HepG2 (cell line): ENCODE data around the gene MFAP3L. TPM values are rescaled to one million over a fixed set of nuclear protein-coding genes. Genes with fewer than 3 reads are reported as not detected.

ENCODE experiments used
- AGO1 ChIP-seq: fragments of 200-400 bp; formaldehyde crosslinking; IDR thresholded peaks from 2 replicates; pipeline ENCODE4 v1.6.1; 2017; ENCODE audit warnings: mild to moderate bottlenecking, low read depth, low read length, moderate library complexity; ENCODE audit not compliant: poor library complexity, severe bottlenecking
- ASH2L ChIP-seq: fragments of 300-600, 200-600 bp; sonication (generic); IDR thresholded peaks from 2 replicates; pipeline ENCODE4 v1.7.0; 2017; ENCODE audit warnings: low read depth, mild to moderate bottlenecking, moderate library complexity, mixed read lengths, low read length; ENCODE audit not compliant: insufficient read length
- BHLHE40 ChIP-seq: IDR thresholded peaks from 2 replicates; pipeline ENCODE4 v1.6.1; 2011; ENCODE audit warnings: low read length, improper control_type of control experiment
- ETV5 ChIP-seq: IDR thresholded peaks from 2 replicates; pipeline ENCODE4 v1.6.1; 2018; ENCODE audit warnings: missing biosample characterization, missing genetic modification reagents, inconsistent platforms, borderline replicate concordance
- HOXA5 ChIP-seq: sonication (generic); formaldehyde crosslinking; IDR thresholded peaks from 2 replicates; pipeline ENCODE4 v1.4.0; 2020; ENCODE audit warnings: missing genetic modification reagents
- HOXA9 ChIP-seq: sonication (generic); formaldehyde crosslinking; IDR thresholded peaks from 2 replicates; pipeline ENCODE4 v1.8.1; 2022; ENCODE audit warnings: missing genetic modification reagents, mild to moderate bottlenecking, moderate library complexity, borderline replicate concordance
- KDM5B ChIP-seq: sonication (generic); formaldehyde crosslinking; IDR thresholded peaks from 2 replicates; pipeline ENCODE4 v1.4.0; 2020; ENCODE audit warnings: missing genetic modification reagents, mild to moderate bottlenecking, borderline replicate concordance
- MAZ ChIP-seq, 2 experiments: sonication (generic) in 1 of 2; formaldehyde crosslinking in 1 of 2; IDR thresholded peaks; 2 replicates each; pipeline versions ENCODE4 v1.5.0 to v1.6.1; 2012 to 2020; ENCODE audit warnings: low read depth in 2 of 2, mild to moderate bottlenecking in 2 of 2, borderline replicate concordance in 1 of 2, improper control_type of control experiment in 1 of 2, low read length in 1 of 2, missing genetic modification reagents in 1 of 2, moderate library complexity in 1 of 2
- MXD4 ChIP-seq: IDR thresholded peaks from 2 replicates; pipeline ENCODE4 v1.6.1; 2016; ENCODE audit warnings: mild to moderate bottlenecking, missing biosample characterization, missing genetic modification reagents
- NFKBIZ ChIP-seq: IDR thresholded peaks from 2 replicates; pipeline ENCODE4 v1.6.1; 2018; ENCODE audit warnings: missing genetic modification reagents, missing compliant biosample characterization
- NFRKB ChIP-seq: fragments of 450-650 bp; IDR thresholded peaks from 2 replicates; pipeline ENCODE4 v1.6.1; 2017
- PRMT3 ChIP-seq: sonication (generic); formaldehyde crosslinking; IDR thresholded peaks from 2 replicates; pipeline ENCODE4 v1.8.1; 2022; ENCODE audit warnings: low read depth, mild to moderate bottlenecking, moderate library complexity, missing genetic modification reagents, borderline replicate concordance
- SALL1 ChIP-seq: sonication (generic); formaldehyde crosslinking; IDR thresholded peaks from 2 replicates; pipeline ENCODE4 v1.8.0; 2022; ENCODE audit warnings: mild to moderate bottlenecking, missing genetic modification reagents
- TEAD2 ChIP-seq: sonication (generic); formaldehyde crosslinking; IDR thresholded peaks from 2 replicates; pipeline ENCODE4 v1.9.0; 2021; ENCODE audit warnings: missing genetic modification reagents
- ZBTB39 ChIP-seq: sonication (generic); formaldehyde crosslinking; IDR thresholded peaks from 2 replicates; pipeline ENCODE4 v1.5.0; 2020; ENCODE audit warnings: missing genetic modification reagents
- ZBTB43 ChIP-seq: sonication (generic); formaldehyde crosslinking; conservative IDR thresholded peaks from 2 replicates; pipeline ENCODE4 v1.4.0; 2020; ENCODE audit warnings: missing genetic modification reagents
- ZNF883 ChIP-seq: sonication (generic); formaldehyde crosslinking; IDR thresholded peaks from 2 replicates; pipeline ENCODE4 v1.5.1; 2020; ENCODE audit warnings: mild to moderate bottlenecking, missing genetic modification reagents; ENCODE audit errors: not compliant biosample characterization
- polyA plus RNA-seq, 8 experiments: library from polyadenylated mRNA; depleted of rRNA in 3 of 8; stranded (reverse) in 7 of 8; unstranded in 1 of 8; fragments of >200 nt; fragmentation: Illumina TruSeq in 4 of 8; extraction: Trizol in 4 of 8; gene quantifications; 2 replicates each; pipeline versions ENCODE4 v1.2.1 to v1.2.3, GENCODE V29; 2011 to 2016; ENCODE audit warnings: low read depth in 4 of 8, missing spikeins in 1 of 8, mixed read lengths in 1 of 8; ENCODE audit not compliant: insufficient read depth in 1 of 8
- total RNA-seq, 5 experiments: library from RNA; depleted of rRNA; stranded (reverse); fragments of >200 nt; fragmentation: Illumina TruSeq; extraction: Trizol; gene quantifications; 2 replicates each; pipeline ENCODE4 v1.2.3, GENCODE V29; 2016; ENCODE audit warnings: low read depth in 1 of 5
- TF ChIP-seq, protein P1 (sequence below): sonication (generic); formaldehyde crosslinking; conservative IDR thresholded peaks from 2 replicates; pipeline ENCODE4 v1.4.0; 2020; ENCODE audit warnings: missing genetic modification reagents
- TF ChIP-seq, protein P2 (sequence below): sonication (generic); formaldehyde crosslinking; IDR thresholded peaks from 2 replicates; pipeline ENCODE4 v1.8.0; 2022; ENCODE audit warnings: missing genetic modification reagents, mild to moderate bottlenecking, inconsistent platforms, borderline replicate concordance
- TF ChIP-seq, protein P3 (sequence below): sonication (generic); formaldehyde crosslinking; IDR thresholded peaks from 2 replicates; pipeline ENCODE4 v1.9.0; 2021; ENCODE audit warnings: missing genetic modification reagents, mild to moderate bottlenecking, borderline replicate concordance

MFAP3L gene
- total and polyA plus RNA-seq, 2 of the 13 experiments (the other 11 are each of a cell fraction or from before 2014, with no cell fraction given) = 1.5 to 3.6 TPM

DNA sequence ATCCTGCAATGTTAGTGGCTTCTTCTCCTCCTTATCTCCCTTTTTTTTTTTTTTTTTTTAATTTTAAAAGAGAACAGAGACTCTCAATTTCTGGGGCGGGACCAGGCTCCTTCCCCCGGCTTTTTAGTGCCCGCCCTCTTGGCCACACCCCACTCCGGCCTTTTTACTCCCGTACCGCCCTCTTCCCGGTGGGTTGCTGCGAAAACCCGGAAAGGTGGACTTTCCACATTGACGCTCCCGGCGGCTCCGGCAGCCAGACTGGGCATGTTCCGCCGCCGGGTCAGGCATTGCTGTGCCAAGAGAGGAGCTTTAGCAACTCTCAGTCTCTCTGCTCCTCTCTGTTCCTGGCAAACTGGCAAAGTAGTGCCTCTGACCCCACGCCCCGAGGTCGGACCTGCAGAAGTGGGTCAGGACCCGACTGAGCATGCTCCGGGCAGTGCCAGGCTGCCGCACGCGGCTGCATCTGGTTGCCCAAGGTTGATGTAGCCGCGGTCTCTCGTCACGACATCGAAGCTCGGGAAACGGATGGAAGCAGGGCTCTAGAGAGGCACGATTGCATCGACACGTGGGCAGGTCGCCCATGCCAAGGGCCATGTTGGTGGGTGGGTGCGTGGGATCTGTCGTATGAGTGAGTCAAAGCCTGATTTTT, 1.1 kb upstream of the MFAP3L start (continued):
- TF ChIP-seq, protein P1, sequence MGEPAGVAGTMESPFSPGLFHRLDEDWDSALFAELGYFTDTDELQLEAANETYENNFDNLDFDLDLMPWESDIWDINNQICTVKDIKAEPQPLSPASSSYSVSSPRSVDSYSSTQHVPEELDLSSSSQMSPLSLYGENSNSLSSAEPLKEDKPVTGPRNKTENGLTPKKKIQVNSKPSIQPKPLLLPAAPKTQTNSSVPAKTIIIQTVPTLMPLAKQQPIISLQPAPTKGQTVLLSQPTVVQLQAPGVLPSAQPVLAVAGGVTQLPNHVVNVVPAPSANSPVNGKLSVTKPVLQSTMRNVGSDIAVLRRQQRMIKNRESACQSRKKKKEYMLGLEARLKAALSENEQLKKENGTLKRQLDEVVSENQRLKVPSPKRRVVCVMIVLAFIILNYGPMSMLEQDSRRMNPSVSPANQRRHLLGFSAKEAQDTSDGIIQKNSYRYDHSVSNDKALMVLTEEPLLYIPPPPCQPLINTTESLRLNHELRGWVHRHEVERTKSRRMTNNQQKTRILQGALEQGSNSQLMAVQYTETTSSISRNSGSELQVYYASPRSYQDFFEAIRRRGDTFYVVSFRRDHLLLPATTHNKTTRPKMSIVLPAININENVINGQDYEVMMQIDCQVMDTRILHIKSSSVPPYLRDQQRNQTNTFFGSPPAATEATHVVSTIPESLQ (CRISPR knock-in tag) = no peak
- TF ChIP-seq MAZ (IDR thresholded peaks at IDR 0.05; ENCODE audit: borderline replicate concordance, low read depth, low read length) (peak; percentile 81; the same call in 1 of the 2 replicates), MAZ (CRISPR knock-in tag; IDR thresholded peaks at IDR 0.05; ENCODE audit: low read depth) (peak; percentile 84), ZBTB43 (0 out of 2 replicates have a peak, but pooled peaks have one; percentile 48), BHLHE40 (no peak), ZBTB39 (CRISPR knock-in tag) (no peak), NFKBIZ (CRISPR knock-in tag) (0 out of 2 replicates have a peak, but pooled peaks have one; percentile 29), ETV5 (0 out of 2 replicates have a peak, but pooled peaks have one; percentile 12), NFRKB (no peak), AGO1 (no peak), HOXA5 (CRISPR knock-in tag) (peak; percentile 63), MXD4 (no peak), HOXA9 (CRISPR knock-in tag) (no peak), KDM5B (CRISPR knock-in tag) (peak; percentile 82), TEAD2 (CRISPR knock-in tag) (no peak), ASH2L (peak; percentile 40), ZNF883 (CRISPR knock-in tag) (peak; percentile 81), SALL1 (CRISPR knock-in tag) (peak; percentile 87), PRMT3 (CRISPR knock-in tag) (no peak)
- TF ChIP-seq, protein P2, sequence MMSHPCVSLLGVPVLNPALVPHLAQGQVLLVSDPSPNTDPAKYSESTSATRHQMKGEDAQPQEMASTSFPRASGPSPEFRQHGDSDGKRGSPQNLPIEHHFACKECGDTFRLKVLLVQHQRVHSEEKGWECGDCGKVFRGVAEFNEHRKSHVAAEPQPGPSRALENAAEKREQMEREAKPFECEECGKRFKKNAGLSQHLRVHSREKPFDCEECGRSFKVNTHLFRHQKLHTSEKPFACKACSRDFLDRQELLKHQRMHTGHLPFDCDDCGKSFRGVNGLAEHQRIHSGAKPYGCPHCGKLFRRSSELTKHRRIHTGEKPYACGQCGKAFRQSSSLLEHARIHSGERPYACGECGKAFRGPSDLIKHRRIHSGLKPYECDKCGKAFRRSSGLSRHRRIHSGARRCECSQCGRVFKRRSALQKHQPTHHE = peak; percentile 45; the same call in 1 of the 2 replicates
- TF ChIP-seq, protein P3, sequence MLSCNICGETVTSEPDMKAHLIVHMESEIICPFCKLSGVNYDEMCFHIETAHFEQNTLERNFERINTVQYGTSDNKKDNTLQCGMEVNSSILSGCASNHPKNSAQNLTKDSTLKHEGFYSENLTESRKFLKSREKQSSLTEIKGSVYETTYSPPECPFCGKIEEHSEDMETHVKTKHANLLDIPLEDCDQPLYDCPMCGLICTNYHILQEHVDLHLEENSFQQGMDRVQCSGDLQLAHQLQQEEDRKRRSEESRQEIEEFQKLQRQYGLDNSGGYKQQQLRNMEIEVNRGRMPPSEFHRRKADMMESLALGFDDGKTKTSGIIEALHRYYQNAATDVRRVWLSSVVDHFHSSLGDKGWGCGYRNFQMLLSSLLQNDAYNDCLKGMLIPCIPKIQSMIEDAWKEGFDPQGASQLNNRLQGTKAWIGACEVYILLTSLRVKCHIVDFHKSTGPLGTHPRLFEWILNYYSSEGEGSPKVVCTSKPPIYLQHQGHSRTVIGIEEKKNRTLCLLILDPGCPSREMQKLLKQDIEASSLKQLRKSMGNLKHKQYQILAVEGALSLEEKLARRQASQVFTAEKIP (CRISPR knock-in tag) = no peak
